Measurements from ENCODE around the gene TOX4. TPM values are rescaled to one million over a fixed set of nuclear protein-coding genes. Genes with fewer than 3 reads are reported as not detected.
"Not testable (repeated sequence)": the region's sequence is repeated elsewhere in the genome, so short reads cannot be mapped to it uniquely, and the experiment has no call there.

TOX4 gene
- total RNA-seq, 2 donors from 2014 or later = 68.9 to 72.4 TPM

GRCh38 chr14:21528381-21529348, 51.7 kb downstream of the TOX4 start:
- Mint-ChIP-seq H3K4me1 (ENCODE audit: low read depth) (peaks cover 9% of the 10 kb centered on the region), H3K4me3 (no peak overlapping the region), H3K36me3 (ENCODE audit: insufficient read depth in 2 of 2) (no peaks in the 10 kb centered on the region), H3K27ac (no peak overlapping the region), H3K27me3 (ENCODE audit: low read depth) (peaks cover 6% of the 10 kb centered on the region), H3K9me3 (no peaks in the 10 kb centered on the region)
- ATAC-seq (replicated peaks in 1 of 2) (no peak), DNase-seq (no peak)

DNA sequence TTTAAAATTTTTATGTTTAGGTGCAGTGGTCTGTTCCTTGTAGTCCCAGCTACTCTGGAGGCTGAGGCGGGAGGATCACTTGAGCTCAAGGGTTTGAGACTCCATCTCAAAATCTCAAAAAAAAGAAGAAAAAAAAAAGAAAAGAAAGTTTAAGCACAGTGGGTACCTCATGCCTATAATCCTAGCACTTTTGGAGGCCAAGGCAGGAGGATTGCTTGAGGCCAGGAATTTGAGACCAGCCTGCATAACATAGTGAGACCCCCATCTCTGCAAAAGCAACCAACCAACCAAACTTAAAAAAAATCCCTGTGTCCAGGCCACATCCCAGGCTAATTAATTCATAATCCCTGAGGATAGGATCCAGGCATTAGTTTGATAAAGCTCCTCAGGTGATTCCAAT, 52.5 kb downstream of the TOX4 start:
- Mint-ChIP-seq H3K4me3 (no peak overlapping the region), H3K27me3 (ENCODE audit: low read depth) (peaks cover 10% of the 10 kb centered on the region), H3K4me1 (ENCODE audit: low read depth) (peaks cover 11% of the 10 kb centered on the region), H3K9me3 (no peaks in the 10 kb centered on the region), H3K27ac (no peak overlapping the region), H3K36me3 (ENCODE audit: insufficient read depth in 2 of 2) (no peaks in the 10 kb centered on the region)
- ATAC-seq (replicated peaks in 1 of 2) = no peak
- DNase-seq = no peak

DNA sequence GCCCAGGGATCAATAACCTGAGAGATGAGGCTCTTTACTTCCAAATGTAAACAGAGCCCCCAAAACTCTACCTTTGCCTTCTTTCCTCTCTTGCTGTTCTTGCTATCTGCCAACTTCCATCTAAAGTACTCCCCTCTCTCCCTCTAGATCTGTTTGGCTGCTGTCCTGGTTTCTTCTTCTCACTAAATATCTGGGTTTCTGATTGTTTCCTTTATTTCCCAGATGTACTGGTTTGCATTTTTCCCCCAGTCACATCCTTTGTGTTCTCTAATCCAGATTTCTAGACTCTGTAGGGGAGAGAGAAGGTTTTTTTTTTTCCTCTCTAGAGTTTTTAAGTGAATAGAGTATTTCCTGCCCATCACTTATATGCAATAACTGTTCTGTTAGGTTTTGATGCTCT, 56.3 kb downstream of the TOX4 start:
- DNase-seq (no peak), ATAC-seq (replicated peaks in 1 of 2) (no peak)
- H3K27me3 Mint-ChIP-seq (ENCODE audit: low read depth) = peaks cover 44% of the 10 kb centered on the region
- H3K27ac Mint-ChIP-seq = peak overlapping the region; percentile 24
- H3K9me3 Mint-ChIP-seq = no peaks in the 10 kb centered on the region
- H3K36me3 Mint-ChIP-seq (ENCODE audit: insufficient read depth in 2 of 2) = no peaks in the 10 kb centered on the region
- H3K4me3 Mint-ChIP-seq = no peak overlapping the region
- H3K4me1 Mint-ChIP-seq (ENCODE audit: low read depth) = peaks cover 6% of the 10 kb centered on the region

- no peak for DNase-seq
- Mint-ChIP-seq H3K36me3 (ENCODE audit: insufficient read depth in 2 of 2) (no peaks in the 10 kb centered on the region), H3K9me3 (no peaks in the 10 kb centered on the region), H3K4me3 (no peak overlapping the region), H3K27me3 (ENCODE audit: low read depth) (peaks cover 57% of the 10 kb centered on the region), H3K27ac (no peak overlapping the region), H3K4me1 (ENCODE audit: low read depth) (peaks cover 6% of the 10 kb centered on the region)
- ATAC-seq (replicated peaks in 1 of 2) = no peak
Observed at GRCh38 chr14:21534576-21534975, 57.6 kb downstream of the TOX4 start.

- Mint-ChIP-seq H3K4me3 (peak overlapping the region; percentile 42 to 60), H3K27ac (no peak overlapping the region), H3K9me3 (no peaks in the 10 kb centered on the region), H3K36me3 (ENCODE audit: insufficient read depth in 2 of 2) (no peaks in the 10 kb centered on the region), H3K4me1 (ENCODE audit: low read depth) (peaks cover 6% of the 10 kb centered on the region), H3K27me3 (ENCODE audit: low read depth) (peaks cover 60% of the 10 kb centered on the region)
- DNase-seq (no peak), ATAC-seq (replicated peaks in 1 of 2) (no peak)
Observed at GRCh38 chr14:21535545-21536417, 58.8 kb downstream of the TOX4 start.

- no peaks in the 10 kb centered on the region for H3K9me3 Mint-ChIP-seq
- H3K4me3 Mint-ChIP-seq = peak overlapping the region; percentile 42 to 60
- peaks cover 60% of the 10 kb centered on the region for H3K27me3 Mint-ChIP-seq (ENCODE audit: low read depth)
Observed at GRCh38 chr14:21536418-21537089, 59.6 kb downstream of the TOX4 start.

DNA sequence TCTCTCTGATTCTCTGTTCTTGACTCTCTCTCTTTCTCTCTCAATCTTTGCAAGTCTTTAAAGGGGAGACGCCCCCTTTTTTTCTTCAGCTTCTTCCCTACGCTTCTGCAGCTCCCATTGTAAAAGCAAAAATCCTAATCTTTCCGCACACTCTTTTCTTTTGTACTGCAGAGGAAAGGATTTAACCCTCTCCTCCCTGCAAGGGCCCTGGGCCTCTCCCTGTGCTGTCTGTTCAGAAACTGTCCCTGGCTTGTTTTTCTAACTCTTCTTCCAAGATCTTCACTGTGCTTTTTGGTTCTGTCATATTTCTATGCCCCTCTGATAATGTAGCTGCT, 60.1 kb downstream of the TOX4 start:
- H3K4me1 Mint-ChIP-seq (ENCODE audit: low read depth) = peaks cover 6% of the 10 kb centered on the region
- no peak overlapping the region for H3K27ac Mint-ChIP-seq
- no peaks in the 10 kb centered on the region for H3K36me3 Mint-ChIP-seq (ENCODE audit: insufficient read depth in 2 of 2)
- H3K4me3 Mint-ChIP-seq = peak overlapping the region; percentile 4 to 8
- no peaks in the 10 kb centered on the region for H3K9me3 Mint-ChIP-seq
- ATAC-seq (replicated peaks in 1 of 2) = no peak
- DNase-seq = no peak
- H3K27me3 Mint-ChIP-seq (ENCODE audit: low read depth) = peaks cover 57% of the 10 kb centered on the region

More at GRCh38 chr14:21536418-21537089, 59.6 kb downstream of the TOX4 start:
- no peak for ATAC-seq (replicated peaks in 1 of 2)
- Mint-ChIP-seq H3K4me1 (ENCODE audit: low read depth) (peaks cover 6% of the 10 kb centered on the region), H3K27ac (no peak overlapping the region), H3K36me3 (ENCODE audit: insufficient read depth in 2 of 2) (no peaks in the 10 kb centered on the region)
- no peak for DNase-seq

DNA sequence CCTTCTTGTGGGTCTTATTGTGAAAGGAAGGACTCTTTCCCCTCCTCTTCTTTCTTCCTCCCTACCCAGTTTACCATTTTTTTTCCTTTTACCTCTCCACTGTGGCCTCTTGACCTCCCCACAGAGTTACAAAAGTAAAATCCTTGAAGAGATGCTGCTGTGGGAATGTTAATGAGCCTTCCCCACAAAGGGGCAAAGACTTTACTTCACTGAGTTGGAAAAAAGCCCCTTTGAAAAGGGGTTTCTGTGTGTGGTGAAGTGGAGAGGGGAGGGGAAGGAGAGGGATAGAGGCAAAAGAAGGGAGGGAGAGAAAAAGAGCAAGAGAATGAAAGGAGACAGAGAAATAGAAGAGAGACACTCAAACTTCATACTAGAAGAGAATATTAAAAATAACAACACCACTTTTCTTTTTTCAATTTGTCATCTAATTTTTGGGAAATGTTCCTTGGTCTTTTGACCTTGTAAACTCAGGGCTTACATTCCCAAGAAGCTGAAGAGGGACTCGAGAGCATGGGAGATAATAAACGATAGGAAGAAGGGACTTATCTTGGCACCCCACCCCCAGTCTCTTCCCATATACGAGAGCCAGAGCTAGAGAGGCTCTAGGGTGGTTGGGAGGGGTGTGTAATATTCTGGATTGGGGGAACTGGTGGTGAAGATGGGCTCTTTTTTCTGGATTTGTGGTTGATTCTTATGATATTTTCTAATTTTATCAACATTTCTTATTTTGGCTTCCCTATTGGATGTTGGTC, 62.4 kb downstream of the TOX4 start:
- Mint-ChIP-seq H3K27me3 (ENCODE audit: low read depth) (peaks cover 52% of the 10 kb centered on the region), H3K4me1 (ENCODE audit: low read depth) (peaks cover 5% of the 10 kb centered on the region), H3K9me3 (no peaks in the 10 kb centered on the region), H3K4me3 (no peak overlapping the region), H3K36me3 (ENCODE audit: insufficient read depth in 2 of 2) (no peaks in the 10 kb centered on the region), H3K27ac (no peak overlapping the region)
- DNase-seq (no peak), ATAC-seq (replicated peaks in 1 of 2) (no peak)

DNA sequence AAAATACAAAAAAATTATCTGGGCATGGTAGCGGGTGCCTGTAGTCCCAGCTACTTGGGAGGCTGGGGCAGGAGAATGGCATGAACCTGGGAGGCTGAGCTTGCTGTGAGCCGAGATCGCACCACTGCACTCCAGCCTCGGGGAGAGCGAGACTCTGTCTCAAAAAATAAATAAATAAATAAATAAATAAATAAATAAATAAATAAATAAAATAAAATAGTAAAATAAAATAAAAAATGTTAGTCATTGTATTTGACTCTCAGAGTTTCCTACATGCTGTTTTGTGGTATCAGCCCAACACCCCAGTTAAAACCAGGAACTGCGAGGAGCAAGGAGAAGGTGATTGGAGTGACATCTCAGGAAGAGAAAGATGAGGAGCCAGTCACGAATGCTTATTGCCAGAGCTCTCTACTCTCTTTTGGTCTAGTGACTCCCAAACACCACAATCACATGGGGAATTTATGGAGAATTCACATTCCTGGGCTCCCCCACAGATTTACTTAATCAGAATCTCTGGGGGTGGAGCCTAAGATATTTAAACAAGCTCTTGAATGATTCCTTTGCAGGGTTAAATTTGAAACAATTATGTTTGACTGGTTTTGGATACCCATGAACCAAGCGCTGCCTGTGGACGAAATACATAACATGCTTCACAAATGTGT, 64.5 kb downstream of the TOX4 start:
- peaks cover 32% of the 10 kb centered on the region for H3K27me3 Mint-ChIP-seq (ENCODE audit: low read depth)
- no peak overlapping the region for H3K4me3 Mint-ChIP-seq
- no peaks in the 10 kb centered on the region for H3K9me3 Mint-ChIP-seq
- H3K36me3 Mint-ChIP-seq (ENCODE audit: insufficient read depth in 2 of 2) = no peaks in the 10 kb centered on the region
- no peak for ATAC-seq (replicated peaks in 1 of 2)
- no peak for DNase-seq
- no peak overlapping the region for H3K27ac Mint-ChIP-seq
- no peaks in the 10 kb centered on the region for H3K4me1 Mint-ChIP-seq (ENCODE audit: low read depth)

DNA sequence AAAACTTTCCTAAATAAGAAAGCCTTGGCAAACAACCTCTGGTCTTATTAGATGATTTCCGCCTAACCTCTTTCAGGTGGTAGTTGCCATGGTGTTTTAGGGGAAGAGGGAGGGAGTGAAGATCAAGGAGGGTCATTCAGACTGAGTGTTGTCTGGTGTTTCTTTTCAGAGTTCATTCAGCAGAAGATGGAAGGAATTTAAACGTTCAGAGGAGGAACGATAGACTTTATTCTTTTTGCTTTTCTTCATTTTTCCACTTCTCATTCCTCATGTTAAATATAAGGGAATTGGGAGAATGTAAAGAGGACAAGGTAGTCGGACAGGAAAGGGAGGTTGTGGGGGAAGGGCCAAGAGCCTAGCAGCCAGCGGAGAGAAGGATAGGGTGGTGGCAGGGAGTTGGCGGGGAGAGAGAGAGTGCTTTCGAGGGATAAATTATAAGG, 66.5 kb downstream of the TOX4 start:
- ATAC-seq (replicated peaks in 1 of 2) (no peak), DNase-seq (no peak)
- no peaks in the 10 kb centered on the region for H3K36me3 Mint-ChIP-seq (ENCODE audit: insufficient read depth in 2 of 2)
- H3K27ac Mint-ChIP-seq = no peak overlapping the region
- H3K4me1 Mint-ChIP-seq (ENCODE audit: low read depth) = no peaks in the 10 kb centered on the region
- H3K4me3 Mint-ChIP-seq = no peak overlapping the region
- H3K9me3 Mint-ChIP-seq = no peaks in the 10 kb centered on the region
- peaks cover 13% of the 10 kb centered on the region for H3K27me3 Mint-ChIP-seq (ENCODE audit: low read depth)

- no peak for ATAC-seq (replicated peaks in 1 of 2)
- Mint-ChIP-seq H3K9me3 (no peaks in the 10 kb centered on the region), H3K4me1 (ENCODE audit: low read depth) (no peaks in the 10 kb centered on the region), H3K36me3 (ENCODE audit: insufficient read depth in 2 of 2) (no peaks in the 10 kb centered on the region), H3K27me3 (ENCODE audit: low read depth) (peaks cover 9% of the 10 kb centered on the region), H3K4me3 (no peak overlapping the region), H3K27ac (no peak overlapping the region)
- DNase-seq = no peak
Observed at GRCh38 chr14:21543963-21544362, 67.0 kb downstream of the TOX4 start.

GRCh38 chr14:21544588-21544987, 67.6 kb downstream of the TOX4 start:
- ATAC-seq (replicated peaks in 1 of 2); H3K27me3 Mint-ChIP-seq (ENCODE audit: low read depth); H3K4me3 Mint-ChIP-seq; DNase-seq; H3K36me3 Mint-ChIP-seq (ENCODE audit: insufficient read depth in 2 of 2); H3K4me1 Mint-ChIP-seq (ENCODE audit: low read depth); H3K27ac Mint-ChIP-seq; H3K9me3 Mint-ChIP-seq: not testable (repeated sequence)

All from activated T-cell treated with anti-CD3 and anti-CD28 coated beads, Interleukin-2, amount 50 U/mL, for 72 hours (primary cell).